NCI-H1417 treated with DMSO at 0.1 percent for 48 hours (cell line): ENCODE measurements around the gene TPRG1.

Experiments used
- DNase-seq: peaks from one replicate; lab custom pipeline; 2025; lab: John Stamatoyannopoulos, UW

Gene TPRG1, protein sequence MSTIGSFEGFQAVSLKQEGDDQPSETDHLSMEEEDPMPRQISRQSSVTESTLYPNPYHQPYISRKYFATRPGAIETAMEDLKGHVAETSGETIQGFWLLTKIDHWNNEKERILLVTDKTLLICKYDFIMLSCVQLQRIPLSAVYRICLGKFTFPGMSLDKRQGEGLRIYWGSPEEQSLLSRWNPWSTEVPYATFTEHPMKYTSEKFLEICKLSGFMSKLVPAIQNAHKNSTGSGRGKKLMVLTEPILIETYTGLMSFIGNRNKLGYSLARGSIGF

GRCh38 chr3:189171707-189172106, at the start of gene TPRG1:
Gene TPRG1 (plus strand): TSS chr3:189171971. CDS start chr3:189207385, 35,414 bp downstream.
- no peak for DNase-seq

GRCh38 chr3:189122110-189122509, 49.7 kb upstream of the TPRG1 start:
- DNase-seq: no peak

- DNase-seq: no peak
Measured at GRCh38 chr3:189122526-189123205, 49.1 kb upstream of the TPRG1 start.

GRCh38 chr3:189123595-189124387, 48.0 kb upstream of the TPRG1 start:
- no peak for DNase-seq

- DNase-seq: no peak
Measured at GRCh38 chr3:189132231-189132671, 39.5 kb upstream of the TPRG1 start.

- DNase-seq: no peak
Measured at GRCh38 chr3:189132839-189133238, 38.9 kb upstream of the TPRG1 start.

DNA sequence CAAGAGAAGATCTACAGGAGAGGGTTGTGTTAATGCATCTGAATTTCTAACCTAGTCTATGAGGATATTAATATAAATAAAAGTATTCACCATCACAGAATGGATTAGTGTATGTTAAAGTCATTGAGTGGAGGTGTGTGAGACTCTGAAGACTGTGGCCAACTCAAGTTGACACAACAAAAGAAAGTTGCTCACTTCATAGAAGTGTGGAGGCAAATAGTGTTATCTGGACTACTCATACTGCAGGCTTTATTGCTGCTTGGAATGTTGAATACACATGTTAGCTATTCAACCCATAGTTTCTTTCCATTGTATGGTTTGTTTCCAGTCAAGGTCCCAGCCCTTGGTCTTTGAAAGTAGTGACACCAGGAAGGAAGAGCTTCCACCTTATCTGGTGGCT, 38.0 kb upstream of the TPRG1 start:
- no peak for DNase-seq

- no peak for DNase-seq
Measured at GRCh38 chr3:189137416-189137815, 34.4 kb upstream of the TPRG1 start.

GRCh38 chr3:189138901-189139610, 32.7 kb upstream of the TPRG1 start:
- DNase-seq: no peak

GRCh38 chr3:189139611-189139940, 32.2 kb upstream of the TPRG1 start:
- DNase-seq: no peak

- no peak for DNase-seq
Measured at GRCh38 chr3:189142527-189142926, 29.2 kb upstream of the TPRG1 start.

DNA sequence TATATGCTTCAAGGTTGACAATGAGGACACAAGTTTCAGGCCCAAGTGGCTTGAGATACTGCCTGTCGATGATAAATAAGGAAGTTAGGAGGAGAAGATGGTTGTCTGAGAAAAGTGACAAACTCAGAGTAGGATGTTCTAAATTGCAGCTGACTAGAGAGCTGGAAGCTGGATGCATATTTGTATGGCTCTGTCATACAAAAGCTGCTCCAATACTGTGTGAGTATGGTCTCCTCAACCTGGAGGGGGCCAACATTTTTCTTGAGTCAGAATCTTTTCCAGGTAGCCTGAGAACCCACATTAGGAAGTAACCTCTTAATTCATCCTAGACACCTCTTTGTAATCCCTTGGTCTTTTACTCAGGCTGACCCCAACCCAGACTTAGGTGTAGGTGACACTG, 28.4 kb upstream of the TPRG1 start:
- no peak for DNase-seq

DNA sequence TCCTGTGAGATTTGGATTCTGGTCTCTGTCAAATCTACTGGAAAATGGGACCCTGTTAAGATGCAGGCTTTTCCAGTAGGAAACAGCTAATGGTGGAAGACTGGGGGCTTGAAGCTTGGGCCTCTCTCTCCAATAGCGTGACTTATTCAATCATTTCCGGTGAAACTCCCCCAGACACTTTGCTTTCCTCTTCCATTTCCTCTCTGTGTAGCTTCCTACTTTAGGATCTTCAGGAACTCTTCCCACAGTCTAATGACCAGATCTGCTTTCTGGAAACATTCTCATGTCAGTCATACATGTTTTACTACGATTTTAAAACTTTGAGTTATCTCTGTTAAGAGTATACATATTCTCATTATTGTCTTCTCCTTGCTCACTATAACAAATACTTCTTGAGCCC, 28.0 kb upstream of the TPRG1 start:
- DNase-seq: no peak

GRCh38 chr3:189144645-189145044, 27.1 kb upstream of the TPRG1 start:
- DNase-seq: no peak

DNA sequence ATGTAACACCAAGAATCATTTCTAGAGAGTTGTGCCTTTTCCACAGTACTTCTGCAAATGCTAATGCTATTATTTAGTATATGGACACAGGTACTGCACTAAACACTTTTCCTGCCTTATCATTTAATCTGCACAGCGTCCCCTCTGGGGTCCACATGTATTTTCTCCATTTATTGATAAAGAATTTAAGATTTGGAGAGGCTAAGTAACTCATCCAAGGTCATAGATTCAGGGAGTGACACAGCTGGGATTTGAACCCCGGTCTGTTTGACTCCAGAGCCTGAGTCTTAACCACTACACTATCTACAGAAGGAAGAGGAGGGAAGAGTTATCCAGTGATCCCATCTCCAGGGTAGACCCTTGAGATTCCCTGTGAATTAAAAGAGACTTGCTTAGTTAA, 24.9 kb upstream of the TPRG1 start:
- DNase-seq: no peak

- DNase-seq: no peak
Measured at GRCh38 chr3:189148081-189148507, 23.7 kb upstream of the TPRG1 start.

GRCh38 chr3:189149203-189149602, 22.6 kb upstream of the TPRG1 start:
- no peak for DNase-seq

GRCh38 chr3:189157232-189158007, 14.4 kb upstream of the TPRG1 start:
- no peak for DNase-seq

- DNase-seq: no peak
Measured at GRCh38 chr3:189158034-189158433, 13.7 kb upstream of the TPRG1 start.

- no peak for DNase-seq
Measured at GRCh38 chr3:189160519-189161309, 11.1 kb upstream of the TPRG1 start.
